ENCODE measurements around the gene GRIFIN. TPM values are rescaled to one million over a fixed set of nuclear protein-coding genes. Genes with fewer than 3 reads are reported as not detected.

The GRIFIN gene
- polyA plus RNA-seq, 1 of the 3 experiments (the other 2 are of a cell fraction) = not detected

GRCh38 chr7:2505401-2505800 is 29.2 kb upstream of the GRIFIN start:
- POLR2A ChIA-PET = no interaction called here

DNA sequence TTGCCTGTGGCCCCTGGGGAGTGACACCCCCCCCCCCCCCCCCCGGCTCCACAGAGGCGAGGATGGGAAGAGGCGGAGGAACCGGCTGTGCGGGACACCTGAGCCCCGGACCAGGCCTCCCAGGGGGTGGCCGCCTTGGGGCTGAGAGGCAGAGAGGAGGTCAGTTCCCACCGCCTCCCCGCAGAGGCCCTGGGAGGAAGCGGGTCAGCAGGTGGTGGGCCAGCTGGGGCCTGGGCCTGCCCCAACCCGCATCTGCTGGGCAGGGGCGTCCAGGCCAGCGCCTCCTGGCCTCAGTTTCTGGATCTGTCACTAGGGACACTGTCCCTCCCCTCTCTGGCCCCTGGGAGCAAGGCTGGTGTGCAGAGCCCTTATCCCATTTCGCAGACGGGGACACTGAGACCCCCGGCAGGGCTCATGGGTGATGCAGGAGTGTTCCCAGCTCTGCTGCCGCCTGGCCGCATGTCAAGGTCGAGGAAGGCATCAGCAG is 28.7 kb upstream of the GRIFIN start:
- POLR2A ChIA-PET = no interaction called here
- Histone ChIP-seq H3K79me2 (ENCODE audit: insufficient read depth) (no peaks in the 10 kb centered on the region), H3K9ac (no peak overlapping the region), H3K4me1 (ENCODE audit: control insufficient read depth in 1 of 2, insufficient read depth in 2 of 2, low read depth in 1 of 2, low read length in 1 of 2) (peaks cover 5 to 19% of the 10 kb centered on the region in 2 experiments; a peak in 2 of 4 replicates), H3K9me3 (no peaks in the 10 kb centered on the region), H3F3A (replicated peaks; ENCODE audit: insufficient read depth) (peaks cover 7% of the 10 kb centered on the region), H3K4me3 (ENCODE audit: low read depth in 2 of 2, low read length in 1 of 2) (no peak overlapping the region), H2AFZ (ENCODE audit: low read depth) (no peak overlapping the region), H3K9me2 (no peaks in the 10 kb centered on the region), H3K36me3 (replicated peaks in 1 of 2; ENCODE audit: control insufficient read depth in 1 of 2, insufficient read depth in 2 of 2, low read length in 1 of 2) (no peaks in the 10 kb centered on the region), H3K27ac (ENCODE audit: low read depth in 2 of 2, low read length in 1 of 2) (no peak overlapping the region), H3K27me3 (ENCODE audit: insufficient read depth) (no peaks in the 10 kb centered on the region), H4K20me1 (ENCODE audit: insufficient read depth) (no peaks in the 10 kb centered on the region), H3K4me2 (no peak overlapping the region)
- CTCF ChIA-PET = interaction anchor here (3.1 kb wide), 1 partner anchor 36 kb away, joined by 10 read pairs; no protein-coding TSS in a partner anchor
- DNase-seq = no peak
- 82% methylated on average over 6 of the region's 19 CpGs for WGBS (ENCODE audit: low lambda C conversion rate)
- TF ChIP-seq ELF1 (IDR thresholded peaks at IDR 0.05) = no peak
- no peak for TF ChIP-seq EP300 (IDR thresholded peaks at IDR 0.05; ENCODE audit: borderline replicate concordance in 1 of 2, low read depth in 1 of 2, low read length in 1 of 2)
- TF ChIP-seq RFX5 (IDR thresholded peaks at IDR 0.05; ENCODE audit: low read length) = no peak
- no peak for TF ChIP-seq YY1 (IDR thresholded peaks at IDR 0.05; ENCODE audit: low read depth)
- TF ChIP-seq SIN3A (IDR thresholded peaks at IDR 0.05; ENCODE audit: borderline replicate concordance, low read depth, low read length) = no peak
- TF ChIP-seq, protein P1, sequence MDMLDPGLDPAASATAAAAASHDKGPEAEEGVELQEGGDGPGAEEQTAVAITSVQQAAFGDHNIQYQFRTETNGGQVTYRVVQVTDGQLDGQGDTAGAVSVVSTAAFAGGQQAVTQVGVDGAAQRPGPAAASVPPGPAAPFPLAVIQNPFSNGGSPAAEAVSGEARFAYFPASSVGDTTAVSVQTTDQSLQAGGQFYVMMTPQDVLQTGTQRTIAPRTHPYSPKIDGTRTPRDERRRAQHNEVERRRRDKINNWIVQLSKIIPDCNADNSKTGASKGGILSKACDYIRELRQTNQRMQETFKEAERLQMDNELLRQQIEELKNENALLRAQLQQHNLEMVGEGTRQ (IDR thresholded peaks at IDR 0.05; ENCODE audit: borderline replicate concordance, low read depth, low read length) = no peak
- no peak for TF ChIP-seq GATA2 (CRISPR knock-in tag; IDR thresholded peaks at IDR 0.05)
- no peak for TF ChIP-seq MXI1 (IDR thresholded peaks at IDR 0.05; ENCODE audit: low read depth, low read length)
- TF ChIP-seq, protein P2, sequence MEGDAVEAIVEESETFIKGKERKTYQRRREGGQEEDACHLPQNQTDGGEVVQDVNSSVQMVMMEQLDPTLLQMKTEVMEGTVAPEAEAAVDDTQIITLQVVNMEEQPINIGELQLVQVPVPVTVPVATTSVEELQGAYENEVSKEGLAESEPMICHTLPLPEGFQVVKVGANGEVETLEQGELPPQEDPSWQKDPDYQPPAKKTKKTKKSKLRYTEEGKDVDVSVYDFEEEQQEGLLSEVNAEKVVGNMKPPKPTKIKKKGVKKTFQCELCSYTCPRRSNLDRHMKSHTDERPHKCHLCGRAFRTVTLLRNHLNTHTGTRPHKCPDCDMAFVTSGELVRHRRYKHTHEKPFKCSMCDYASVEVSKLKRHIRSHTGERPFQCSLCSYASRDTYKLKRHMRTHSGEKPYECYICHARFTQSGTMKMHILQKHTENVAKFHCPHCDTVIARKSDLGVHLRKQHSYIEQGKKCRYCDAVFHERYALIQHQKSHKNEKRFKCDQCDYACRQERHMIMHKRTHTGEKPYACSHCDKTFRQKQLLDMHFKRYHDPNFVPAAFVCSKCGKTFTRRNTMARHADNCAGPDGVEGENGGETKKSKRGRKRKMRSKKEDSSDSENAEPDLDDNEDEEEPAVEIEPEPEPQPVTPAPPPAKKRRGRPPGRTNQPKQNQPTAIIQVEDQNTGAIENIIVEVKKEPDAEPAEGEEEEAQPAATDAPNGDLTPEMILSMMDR (IDR thresholded peaks at IDR 0.05) = no peak
- TF ChIP-seq, protein P3, sequence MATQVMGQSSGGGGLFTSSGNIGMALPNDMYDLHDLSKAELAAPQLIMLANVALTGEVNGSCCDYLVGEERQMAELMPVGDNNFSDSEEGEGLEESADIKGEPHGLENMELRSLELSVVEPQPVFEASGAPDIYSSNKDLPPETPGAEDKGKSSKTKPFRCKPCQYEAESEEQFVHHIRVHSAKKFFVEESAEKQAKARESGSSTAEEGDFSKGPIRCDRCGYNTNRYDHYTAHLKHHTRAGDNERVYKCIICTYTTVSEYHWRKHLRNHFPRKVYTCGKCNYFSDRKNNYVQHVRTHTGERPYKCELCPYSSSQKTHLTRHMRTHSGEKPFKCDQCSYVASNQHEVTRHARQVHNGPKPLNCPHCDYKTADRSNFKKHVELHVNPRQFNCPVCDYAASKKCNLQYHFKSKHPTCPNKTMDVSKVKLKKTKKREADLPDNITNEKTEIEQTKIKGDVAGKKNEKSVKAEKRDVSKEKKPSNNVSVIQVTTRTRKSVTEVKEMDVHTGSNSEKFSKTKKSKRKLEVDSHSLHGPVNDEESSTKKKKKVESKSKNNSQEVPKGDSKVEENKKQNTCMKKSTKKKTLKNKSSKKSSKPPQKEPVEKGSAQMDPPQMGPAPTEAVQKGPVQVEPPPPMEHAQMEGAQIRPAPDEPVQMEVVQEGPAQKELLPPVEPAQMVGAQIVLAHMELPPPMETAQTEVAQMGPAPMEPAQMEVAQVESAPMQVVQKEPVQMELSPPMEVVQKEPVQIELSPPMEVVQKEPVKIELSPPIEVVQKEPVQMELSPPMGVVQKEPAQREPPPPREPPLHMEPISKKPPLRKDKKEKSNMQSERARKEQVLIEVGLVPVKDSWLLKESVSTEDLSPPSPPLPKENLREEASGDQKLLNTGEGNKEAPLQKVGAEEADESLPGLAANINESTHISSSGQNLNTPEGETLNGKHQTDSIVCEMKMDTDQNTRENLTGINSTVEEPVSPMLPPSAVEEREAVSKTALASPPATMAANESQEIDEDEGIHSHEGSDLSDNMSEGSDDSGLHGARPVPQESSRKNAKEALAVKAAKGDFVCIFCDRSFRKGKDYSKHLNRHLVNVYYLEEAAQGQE (IDR thresholded peaks at IDR 0.05; ENCODE audit: low read depth, low read length) = no peak
- TF ChIP-seq, protein P4, sequence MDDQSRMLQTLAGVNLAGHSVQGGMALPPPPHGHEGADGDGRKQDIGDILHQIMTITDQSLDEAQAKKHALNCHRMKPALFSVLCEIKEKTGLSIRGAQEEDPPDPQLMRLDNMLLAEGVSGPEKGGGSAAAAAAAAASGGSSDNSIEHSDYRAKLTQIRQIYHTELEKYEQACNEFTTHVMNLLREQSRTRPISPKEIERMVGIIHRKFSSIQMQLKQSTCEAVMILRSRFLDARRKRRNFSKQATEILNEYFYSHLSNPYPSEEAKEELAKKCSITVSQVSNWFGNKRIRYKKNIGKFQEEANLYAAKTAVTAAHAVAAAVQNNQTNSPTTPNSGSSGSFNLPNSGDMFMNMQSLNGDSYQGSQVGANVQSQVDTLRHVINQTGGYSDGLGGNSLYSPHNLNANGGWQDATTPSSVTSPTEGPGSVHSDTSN (IDR thresholded peaks at IDR 0.05) = no peak

More at GRCh38 chr7:2505401-2505800, 29.2 kb upstream of the GRIFIN start:
- no peak for DNase-seq
- H3K79me2 ChIP-seq (ENCODE audit: insufficient read depth) = no peaks in the 10 kb centered on the region
- H3K9me2 ChIP-seq = no peaks in the 10 kb centered on the region
- no peak overlapping the region for H3K9ac ChIP-seq
- CTCF ChIA-PET = interaction anchor here (3.1 kb wide), 1 partner anchor 37 kb away, joined by 10 read pairs; no protein-coding TSS in a partner anchor
- H3K9me3 ChIP-seq = no peaks in the 10 kb centered on the region
- no peak overlapping the region for H3K27ac ChIP-seq (ENCODE audit: low read depth in 2 of 2, low read length in 1 of 2)
- no peak overlapping the region for H3K4me3 ChIP-seq (ENCODE audit: low read depth in 2 of 2, low read length in 1 of 2)
- H3K4me2 ChIP-seq = no peak overlapping the region
- H3K27me3 ChIP-seq (ENCODE audit: insufficient read depth) = no peaks in the 10 kb centered on the region
- no peaks in the 10 kb centered on the region for H3K36me3 ChIP-seq (replicated peaks in 1 of 2; ENCODE audit: control insufficient read depth in 1 of 2, insufficient read depth in 2 of 2, low read length in 1 of 2)
- H3F3A ChIP-seq (replicated peaks; ENCODE audit: insufficient read depth) = peaks cover 7% of the 10 kb centered on the region
- TF ChIP-seq EZH2phosphoT487 (IDR thresholded peaks at IDR 0.05; ENCODE audit: borderline replicate concordance, low read depth) (no peak), NRF1 (IDR thresholded peaks at IDR 0.05; ENCODE audit: low read depth, low read length) (no peak), RXRA (IDR thresholded peaks at IDR 0.05; ENCODE audit: borderline replicate concordance, low read depth) (no peak)
- TF ChIP-seq, protein P5, sequence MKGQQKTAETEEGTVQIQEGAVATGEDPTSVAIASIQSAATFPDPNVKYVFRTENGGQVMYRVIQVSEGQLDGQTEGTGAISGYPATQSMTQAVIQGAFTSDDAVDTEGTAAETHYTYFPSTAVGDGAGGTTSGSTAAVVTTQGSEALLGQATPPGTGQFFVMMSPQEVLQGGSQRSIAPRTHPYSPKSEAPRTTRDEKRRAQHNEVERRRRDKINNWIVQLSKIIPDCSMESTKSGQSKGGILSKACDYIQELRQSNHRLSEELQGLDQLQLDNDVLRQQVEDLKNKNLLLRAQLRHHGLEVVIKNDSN (IDR thresholded peaks at IDR 0.05; ENCODE audit: borderline replicate concordance, low read depth) = no peak
- TF ChIP-seq, protein P2 (IDR thresholded peaks at IDR 0.05) = no peak
- WGBS (ENCODE audit: low lambda C conversion rate) = 89% methylated on average over 3 of the region's 14 CpGs
- peaks cover 5 to 22% of the 10 kb centered on the region in 2 experiments; a peak in 2 of 4 replicates for H3K4me1 ChIP-seq (ENCODE audit: control insufficient read depth in 1 of 2, insufficient read depth in 2 of 2, low read depth in 1 of 2, low read length in 1 of 2)
- no peaks in the 10 kb centered on the region for H4K20me1 ChIP-seq (ENCODE audit: insufficient read depth)
- H2AFZ ChIP-seq (ENCODE audit: low read depth) = no peak overlapping the region

Measured in SK-N-SH (cell line).